SK-N-SH (cell line): ENCODE data around the gene TP53BP2. TPM values are rescaled to one million over a fixed set of nuclear protein-coding genes. Genes with fewer than 3 reads are reported as not detected.

Experiments
- CTCF ChIA-PET: fragments of 300-600, 350-600 bp; formaldehyde crosslinking; extraction: SDS; loops from one replicate; lab custom pipeline; 2021; lab: Yijun Ruan, JAX
- POLR2A ChIA-PET: fragments of 350-600 bp; sonication (Branson Sonifier 250); formaldehyde crosslinking; extraction: SDS; loops from one replicate; lab custom pipeline; 2020; ENCODE audit warnings: antibody characterized with exemption, inconsistent platforms; lab: Yijun Ruan, JAX
- DNase-seq: peaks from one replicate; pipeline ENCODE4 v3.0.0; 2012
- H2AFZ ChIP-seq: fragments of 200-600 bp; sonication (generic); 2 replicates; pipeline ENCODE4 v1.8.1; 2016; ENCODE audit warnings: antibody characterized with exemption, mild to moderate bottlenecking, low read depth
- H3F3A ChIP-seq: fragments of 200-600 bp; sonication (generic); replicated peaks from 2 replicates; pipeline ENCODE3; 2016; ENCODE audit warnings: antibody characterized with exemption, mild to moderate bottlenecking; ENCODE audit not compliant: insufficient read depth
- H3K27ac ChIP-seq, 2 experiments: fragments of 200-500 bp in 1 of 2; fragments of 200-600 bp in 1 of 2; sonication (Bioruptor generic) in 1 of 2; sonication (generic), shearing (Covaris generic) in 1 of 2; 2 replicates each; pipeline versions ENCODE4 v1.5.1 to v1.6.1; 2014 to 2016; ENCODE audit warnings: low read depth in 2 of 2, inconsistent platforms in 1 of 2, low read length in 1 of 2, mild to moderate bottlenecking in 1 of 2, mixed read lengths in 1 of 2
- H3K27me3 ChIP-seq: fragments of 200-600 bp; sonication (generic), shearing (Covaris generic); 2 replicates; pipeline ENCODE4 v1.6.1; 2016; ENCODE audit warnings: mixed run types; ENCODE audit not compliant: insufficient read depth
- H3K36me3 ChIP-seq, 2 experiments: fragments of 200-500 bp in 1 of 2; fragments of 200-600 bp in 1 of 2; sonication (Bioruptor generic) in 1 of 2; sonication (generic) in 1 of 2; replicated peaks in 1 of 2; 2 replicates each; pipeline versions ENCODE3 to v1.5.1; 2014 to 2016; ENCODE audit warnings: low read length in 1 of 2, mild to moderate bottlenecking in 1 of 2; ENCODE audit not compliant: insufficient read depth in 2 of 2, control insufficient read depth in 1 of 2
- H3K4me1 ChIP-seq, 2 experiments: fragments of 200-500 bp in 1 of 2; fragments of 200-600 bp in 1 of 2; sonication (Bioruptor generic) in 1 of 2; sonication (generic), shearing (Covaris generic) in 1 of 2; 2 replicates each; pipeline versions ENCODE4 v1.5.1 to v1.6.1; 2014 to 2016; ENCODE audit warnings: low read depth in 1 of 2, low read length in 1 of 2, mixed run types in 1 of 2; ENCODE audit not compliant: insufficient read depth in 2 of 2, control insufficient read depth in 1 of 2
- H3K4me2 ChIP-seq: fragments of 200-600 bp; sonication (generic), shearing (Covaris generic); 2 replicates; pipeline ENCODE4 v1.6.1; 2017; ENCODE audit warnings: mixed run types
- H3K4me3 ChIP-seq, 2 experiments: fragments of 200-500 bp in 1 of 2; fragments of 200-600 bp in 1 of 2; sonication (Bioruptor generic) in 1 of 2; sonication (generic), shearing (Covaris generic) in 1 of 2; 2 replicates each; pipeline versions ENCODE4 v1.5.1 to v1.8.1; 2014 to 2016; ENCODE audit warnings: low read depth in 2 of 2, inconsistent platforms in 1 of 2, low read length in 1 of 2, mild to moderate bottlenecking in 1 of 2, mixed read lengths in 1 of 2, moderate library complexity in 1 of 2
- H3K79me2 ChIP-seq: fragments of 200-600 bp; sonication (generic); 2 replicates; pipeline ENCODE4 v1.8.1; 2017; ENCODE audit warnings: mild to moderate bottlenecking; ENCODE audit not compliant: insufficient read depth
- H3K9ac ChIP-seq: fragments of 200-600 bp; sonication (generic); 2 replicates; pipeline ENCODE4 v1.6.1; 2017; ENCODE audit warnings: mixed run types
- H3K9me2 ChIP-seq: fragments of 200-600 bp; sonication (generic); 2 replicates; pipeline ENCODE4 v1.6.1; 2017; ENCODE audit warnings: mixed run types
- H3K9me3 ChIP-seq: fragments of 200-600 bp; sonication (generic); 2 replicates; pipeline ENCODE4 v1.6.1; 2017; ENCODE audit warnings: mixed run types, mild to moderate bottlenecking, moderate library complexity
- H4K20me1 ChIP-seq: fragments of 200-600 bp; sonication (generic); 2 replicates; pipeline ENCODE4 v1.6.1; 2017; ENCODE audit warnings: mild to moderate bottlenecking, mixed run types; ENCODE audit not compliant: insufficient read depth
- ELF1 ChIP-seq: IDR thresholded peaks from 2 replicates; pipeline ENCODE4 v1.4.0; 2012
- EP300 ChIP-seq, 2 experiments: IDR thresholded peaks; 2 replicates each; pipeline versions ENCODE4 v1.4.0 to v1.6.1; 2012; ENCODE audit warnings: borderline replicate concordance in 1 of 2, low read depth in 1 of 2, low read length in 1 of 2
- FOSL2 ChIP-seq: IDR thresholded peaks from 2 replicates; pipeline ENCODE4 v1.4.0; 2012; ENCODE audit warnings: low read depth, mild to moderate bottlenecking, moderate library complexity, borderline replicate concordance
- GABPA ChIP-seq: IDR thresholded peaks from 2 replicates; pipeline ENCODE4 v1.4.0; 2012; ENCODE audit warnings: low read depth, mild to moderate bottlenecking
- MEF2A ChIP-seq: IDR thresholded peaks from 2 replicates; pipeline ENCODE4 v1.4.0; 2012; ENCODE audit warnings: low read depth, borderline replicate concordance
- NFIC ChIP-seq: IDR thresholded peaks from 2 replicates; pipeline ENCODE4 v1.4.0; 2012; ENCODE audit warnings: borderline replicate concordance
- POLR2AphosphoS5 ChIP-seq: IDR thresholded peaks from 2 replicates; pipeline ENCODE4 v1.6.1; 2012; ENCODE audit warnings: low read depth, low read length
- RXRA ChIP-seq: IDR thresholded peaks from 2 replicates; pipeline ENCODE4 v1.4.0; 2012; ENCODE audit warnings: low read depth, mild to moderate bottlenecking, borderline replicate concordance
- SIN3A ChIP-seq: IDR thresholded peaks from 2 replicates; pipeline ENCODE4 v1.6.1; 2012; ENCODE audit warnings: low read depth, mild to moderate bottlenecking, low read length, moderate library complexity, borderline replicate concordance
- WGBS: methylation state at CpG from one replicate; pipeline ENCODE4 v1.1.6; 2017; ENCODE audit warnings: low lambda C conversion rate; 5-methylcytosine and 5-hydroxymethylcytosine counted together
- polyA plus RNA-seq, 3 experiments: library from polyadenylated mRNA; depleted of rRNA; stranded (reverse); fragments of >200 nt; gene quantifications; 2 replicates each; pipeline ENCODE4 v1.2.3, GENCODE V29; 2012
- TF ChIP-seq, protein P1 (sequence below): IDR thresholded peaks from 2 replicates; pipeline ENCODE4 v1.4.0; 2012; ENCODE audit warnings: low read depth, borderline replicate concordance

The TP53BP2 gene
- polyA plus RNA-seq, 1 of the 3 experiments (the other 2 are of a cell fraction): 11.4 TPM

DNA sequence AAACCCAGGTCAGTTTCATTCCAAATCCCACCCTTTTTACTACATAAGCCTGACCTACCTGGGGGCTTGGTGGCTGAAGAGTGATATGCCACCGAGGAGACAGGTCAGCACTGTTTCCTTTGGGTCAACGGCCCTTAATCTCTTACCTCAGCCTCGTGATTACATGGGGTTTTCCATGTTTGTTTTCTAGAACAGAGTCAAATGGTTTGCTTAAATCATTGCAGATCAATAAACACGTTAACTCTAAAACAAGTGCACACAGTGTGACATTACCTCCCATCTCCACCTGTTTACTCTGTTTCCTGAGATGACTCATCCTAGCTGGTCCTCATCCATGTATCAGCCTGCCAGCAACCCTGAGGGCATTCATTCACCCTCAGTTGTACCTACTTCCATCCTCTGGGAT lies 40.8 kb upstream of the TP53BP2 start:
- Histone ChIP-seq H3K27ac (no peak overlapping the region), H3K4me3 (no peak overlapping the region), H3F3A (peaks cover 3% of the 10 kb centered on the region), H4K20me1 (no peaks in the 10 kb centered on the region), H3K36me3 (no peaks in the 10 kb centered on the region), H2AFZ (no peak overlapping the region), H3K4me1 (no peaks in the 10 kb centered on the region), H3K9me2 (no peaks in the 10 kb centered on the region), H3K9ac (no peak overlapping the region), H3K27me3 (no peaks in the 10 kb centered on the region), H3K79me2 (no peaks in the 10 kb centered on the region), H3K4me2 (no peak overlapping the region), H3K9me3 (no peaks in the 10 kb centered on the region)
- TF ChIP-seq MEF2A: no peak
- TF ChIP-seq ELF1: no peak
- no peak for TF ChIP-seq RXRA
- TF ChIP-seq, protein P1, sequence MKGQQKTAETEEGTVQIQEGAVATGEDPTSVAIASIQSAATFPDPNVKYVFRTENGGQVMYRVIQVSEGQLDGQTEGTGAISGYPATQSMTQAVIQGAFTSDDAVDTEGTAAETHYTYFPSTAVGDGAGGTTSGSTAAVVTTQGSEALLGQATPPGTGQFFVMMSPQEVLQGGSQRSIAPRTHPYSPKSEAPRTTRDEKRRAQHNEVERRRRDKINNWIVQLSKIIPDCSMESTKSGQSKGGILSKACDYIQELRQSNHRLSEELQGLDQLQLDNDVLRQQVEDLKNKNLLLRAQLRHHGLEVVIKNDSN: no peak
- no peak for TF ChIP-seq GABPA
- TF ChIP-seq NFIC: no peak
- TF ChIP-seq POLR2AphosphoS5: no peak
- POLR2A ChIA-PET: interaction anchor here (1.0 kb wide), 1 partner anchor 41 kb away, joined by 4 read pairs; the partner anchor contains the start of gene TP53BP2
- no peak for DNase-seq
- WGBS: 74% methylated on average over 4 of the region's 4 CpGs
- CTCF ChIA-PET: no interaction called here

DNA sequence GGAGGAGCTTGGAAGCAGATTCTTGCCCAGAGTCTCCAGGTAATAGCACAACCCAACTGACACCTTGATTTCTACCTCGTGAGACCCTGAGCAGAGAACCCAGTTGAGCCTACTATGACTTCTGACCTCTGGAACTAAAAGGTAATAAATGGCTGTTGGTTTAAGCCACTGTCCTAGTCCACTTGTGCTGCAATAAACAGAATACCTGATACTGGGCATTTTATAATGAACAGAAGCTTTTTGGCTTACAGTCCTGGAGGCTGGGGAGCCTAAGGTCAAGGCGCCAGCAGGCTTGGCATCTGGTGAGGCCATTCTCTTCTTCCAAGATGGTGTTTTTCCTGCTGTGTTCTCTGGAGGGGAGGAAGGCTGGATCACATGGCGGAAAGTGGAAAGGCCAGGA lies 39.9 kb upstream of the TP53BP2 start:
- H3K9me3 ChIP-seq: no peaks in the 10 kb centered on the region

GRCh38 chr1:223878598-223879325 lies 33.0 kb upstream of the TP53BP2 start:
- Histone ChIP-seq H3K4me1 (no peaks in the 10 kb centered on the region), H3K27me3 (no peaks in the 10 kb centered on the region), H3K79me2 (no peaks in the 10 kb centered on the region), H3K9me3 (no peaks in the 10 kb centered on the region), H3K9ac (no peak overlapping the region), H3K4me3 (no peak overlapping the region), H3F3A (no peaks in the 10 kb centered on the region), H3K27ac (no peak overlapping the region), H3K36me3 (no peaks in the 10 kb centered on the region), H3K4me2 (no peak overlapping the region), H2AFZ (no peak overlapping the region), H3K9me2 (no peaks in the 10 kb centered on the region), H4K20me1 (no peaks in the 10 kb centered on the region)
- TF ChIP-seq NFIC (no peak), FOSL2 (no peak)
- WGBS: 69% methylated on average over 1 of the region's 1 CpG
- CTCF ChIA-PET: no interaction called here
- DNase-seq: no peak
- POLR2A ChIA-PET: no interaction called here

More for the DNA sequence above, 39.9 kb upstream of the TP53BP2 start:
- Histone ChIP-seq H2AFZ (no peak overlapping the region), H3K9ac (no peak overlapping the region), H3K79me2 (no peaks in the 10 kb centered on the region), H3K4me2 (no peak overlapping the region), H3F3A (peaks cover 3% of the 10 kb centered on the region), H3K27ac (no peak overlapping the region), H3K9me2 (no peaks in the 10 kb centered on the region), H4K20me1 (no peaks in the 10 kb centered on the region), H3K4me3 (no peak overlapping the region), H3K4me1 (no peaks in the 10 kb centered on the region), H3K27me3 (no peaks in the 10 kb centered on the region), H3K36me3 (no peaks in the 10 kb centered on the region)
- ChIA-PET CTCF (interaction anchor here (0.6 kb wide), 1 partner anchor 442 kb away, joined by 3 read pairs; no protein-coding TSS in a partner anchor), POLR2A (no interaction called here)
- no peak for TF ChIP-seq EP300 (IDR thresholded peaks at IDR 0.05; ENCODE audit: borderline replicate concordance in 1 of 2, low read depth in 1 of 2, low read length in 1 of 2)
- no peak for TF ChIP-seq GABPA
- TF ChIP-seq ELF1: no peak
- TF ChIP-seq SIN3A: no peak
- no peak for DNase-seq
- WGBS: 86% methylated on average over 3 of the region's 3 CpGs
